ENCODE measurements around the gene CDHR4. TPM values are rescaled to one million over a fixed set of nuclear protein-coding genes. Genes with fewer than 3 reads are reported as not detected.
A peak's percentile ranks its signal among the peaks of the same experiment; 100 is the strongest.
"Not testable (repeated sequence)": the region's sequence is repeated elsewhere in the genome, so short reads cannot be mapped to it uniquely, and the experiment has no call there.

Gene CDHR4
- total and polyA plus RNA-seq, 2 experiments from 2014 or later: 0.57 TPM

DNA sequence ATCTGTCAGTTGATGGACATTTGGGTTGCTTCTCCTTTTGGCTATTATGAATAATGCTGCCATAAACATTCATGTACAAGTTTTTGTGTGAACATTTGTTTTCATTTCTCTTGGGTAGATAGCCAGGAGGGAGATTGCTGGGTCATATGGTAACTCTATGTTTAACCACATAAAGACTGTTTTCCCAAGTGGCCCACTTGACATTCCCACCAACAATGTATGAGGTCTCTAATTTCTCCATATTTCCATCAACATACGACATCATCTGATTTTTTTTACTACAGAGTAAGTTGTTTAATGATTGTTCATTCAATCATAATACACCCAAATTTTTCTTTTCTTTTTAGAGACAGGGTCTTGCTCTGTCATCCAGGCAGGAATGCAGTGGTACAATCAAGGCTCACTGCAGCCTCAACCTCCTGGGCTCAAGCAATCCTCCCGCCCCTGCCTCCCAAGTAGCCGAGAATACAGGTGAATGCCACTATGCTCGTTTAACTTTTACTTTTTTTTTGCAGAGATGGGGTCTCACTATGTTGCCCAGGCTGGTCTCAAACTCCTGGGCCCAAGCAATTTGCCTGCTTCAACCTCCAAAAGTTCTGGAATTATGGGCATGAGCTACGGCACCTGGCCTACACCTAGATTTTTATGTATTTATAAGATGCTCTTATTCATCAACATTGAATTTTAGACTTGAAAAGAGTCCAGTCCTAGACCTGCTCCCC, 20.2 kb downstream of the CDHR4 start:
- H3K4me3 ChIP-seq: no peak overlapping the region
- H3K27ac ChIP-seq: no peak overlapping the region
- H3K4me2 ChIP-seq: peak overlapping the region; percentile 39
- no peaks in the 10 kb centered on the region for H3K9me2 ChIP-seq (replicated peaks; ENCODE audit: insufficient read depth)
- H3K36me3 ChIP-seq (replicated peaks; ENCODE audit: insufficient read depth, low read depth): no peaks in the 10 kb centered on the region
- WGBS (ENCODE audit: low lambda C conversion rate, missing lambda C conversion rate): 95% methylated on average over 5 of the region's 5 CpGs
- peaks cover 13% of the 10 kb centered on the region for H3K4me1 ChIP-seq (ENCODE audit: insufficient read depth)
- H2AFZ ChIP-seq: no peak overlapping the region
- H3K9me3 ChIP-seq (ENCODE audit: low read depth): no peaks in the 10 kb centered on the region
- peaks cover 97% of the 10 kb centered on the region for H3K79me2 ChIP-seq
- peaks cover 22% of the 10 kb centered on the region for H4K20me1 ChIP-seq (ENCODE audit: insufficient read depth, poor library complexity, severe bottlenecking)
- TF ChIP-seq CTCF (IDR thresholded peaks at IDR 0.05; ENCODE audit: poor library complexity): no peak
- TF ChIP-seq EZH2 (IDR thresholded peaks at IDR 0.05; ENCODE audit: borderline replicate concordance): no peak
- no peak for TF ChIP-seq EZH2phosphoT487 (IDR thresholded peaks at IDR 0.05; ENCODE audit: low read depth, severe bottlenecking, unreplicated experiment)
- no peak for DNase-seq (ENCODE audit: low spot score)
- H3K27me3 ChIP-seq: no peaks in the 10 kb centered on the region

- H3K9me2 ChIP-seq (replicated peaks; ENCODE audit: insufficient read depth); H3K4me3 ChIP-seq; H3K27ac ChIP-seq; H3K4me1 ChIP-seq (ENCODE audit: insufficient read depth); H2AFZ ChIP-seq; H3K4me2 ChIP-seq; H3K27me3 ChIP-seq; DNase-seq (ENCODE audit: low spot score); H3K36me3 ChIP-seq (replicated peaks; ENCODE audit: insufficient read depth, low read depth); H3K9me3 ChIP-seq (ENCODE audit: low read depth): not testable (repeated sequence)
- Histone ChIP-seq H3K79me2 (peaks cover 96% of the 10 kb centered on the region), H4K20me1 (ENCODE audit: insufficient read depth, poor library complexity, severe bottlenecking) (peaks cover 40% of the 10 kb centered on the region)
- 93% methylated on average over 8 of the region's 8 CpGs for WGBS (ENCODE audit: low lambda C conversion rate, missing lambda C conversion rate)
These were observed 23.6 kb downstream of the CDHR4 start for GRCh38 chr3:49776101-49776500.

GRCh38 chr3:49775538-49775937, 24.1 kb downstream of the CDHR4 start:
- Histone ChIP-seq H3K4me1 (ENCODE audit: insufficient read depth) (peaks cover 2% of the 10 kb centered on the region), H3K27me3 (no peaks in the 10 kb centered on the region), H4K20me1 (ENCODE audit: insufficient read depth, poor library complexity, severe bottlenecking) (peaks cover 42% of the 10 kb centered on the region), H3K27ac (no peak overlapping the region), H3K36me3 (replicated peaks; ENCODE audit: insufficient read depth, low read depth) (no peaks in the 10 kb centered on the region), H3K79me2 (peaks cover 97% of the 10 kb centered on the region), H3K4me3 (no peak overlapping the region), H3K9me3 (ENCODE audit: low read depth) (no peaks in the 10 kb centered on the region), H3K4me2 (no peak overlapping the region), H3K9me2 (replicated peaks; ENCODE audit: insufficient read depth) (no peaks in the 10 kb centered on the region), H2AFZ (no peak overlapping the region)
- TF ChIP-seq EZH2 (IDR thresholded peaks at IDR 0.05; ENCODE audit: borderline replicate concordance): no peak
- TF ChIP-seq CTCF (IDR thresholded peaks at IDR 0.05; ENCODE audit: poor library complexity): no peak
- TF ChIP-seq EZH2phosphoT487 (IDR thresholded peaks at IDR 0.05; ENCODE audit: low read depth, severe bottlenecking, unreplicated experiment): no peak
- WGBS (ENCODE audit: low lambda C conversion rate, missing lambda C conversion rate): 57% methylated on average over 3 of the region's 3 CpGs
- no peak for DNase-seq (ENCODE audit: low spot score)

GRCh38 chr3:49772703-49773102, 27.0 kb downstream of the CDHR4 start:
- WGBS (ENCODE audit: low lambda C conversion rate, missing lambda C conversion rate): 91% methylated on average over 2 of the region's 2 CpGs
- H2AFZ ChIP-seq: no peak overlapping the region
- H4K20me1 ChIP-seq (ENCODE audit: insufficient read depth, poor library complexity, severe bottlenecking): peaks cover 46% of the 10 kb centered on the region
- H3K4me3 ChIP-seq: no peak overlapping the region
- H3K4me2 ChIP-seq: no peak overlapping the region
- no peaks in the 10 kb centered on the region for H3K4me1 ChIP-seq (ENCODE audit: insufficient read depth)
- no peak for DNase-seq (ENCODE audit: low spot score)
- TF ChIP-seq EZH2phosphoT487 (IDR thresholded peaks at IDR 0.05; ENCODE audit: low read depth, severe bottlenecking, unreplicated experiment): no peak
- no peak for TF ChIP-seq CTCF (IDR thresholded peaks at IDR 0.05; ENCODE audit: poor library complexity)
- TF ChIP-seq EZH2 (IDR thresholded peaks at IDR 0.05; ENCODE audit: borderline replicate concordance): no peak
- no peaks in the 10 kb centered on the region for H3K36me3 ChIP-seq (replicated peaks; ENCODE audit: insufficient read depth, low read depth)
- H3K9me3 ChIP-seq (ENCODE audit: low read depth): no peaks in the 10 kb centered on the region
- peaks cover 96% of the 10 kb centered on the region for H3K79me2 ChIP-seq
- no peaks in the 10 kb centered on the region for H3K9me2 ChIP-seq (replicated peaks; ENCODE audit: insufficient read depth)
- H3K27ac ChIP-seq: no peak overlapping the region
- no peaks in the 10 kb centered on the region for H3K27me3 ChIP-seq
